Measurements from ENCODE around the gene ALDH1L2. TPM values are rescaled to one million over a fixed set of nuclear protein-coding genes. Genes with fewer than 3 reads are reported as not detected.

Gene ALDH1L2
- total and polyA plus RNA-seq, 4 donors: 0.03 to 0.25 (median 0.15) TPM

DNA sequence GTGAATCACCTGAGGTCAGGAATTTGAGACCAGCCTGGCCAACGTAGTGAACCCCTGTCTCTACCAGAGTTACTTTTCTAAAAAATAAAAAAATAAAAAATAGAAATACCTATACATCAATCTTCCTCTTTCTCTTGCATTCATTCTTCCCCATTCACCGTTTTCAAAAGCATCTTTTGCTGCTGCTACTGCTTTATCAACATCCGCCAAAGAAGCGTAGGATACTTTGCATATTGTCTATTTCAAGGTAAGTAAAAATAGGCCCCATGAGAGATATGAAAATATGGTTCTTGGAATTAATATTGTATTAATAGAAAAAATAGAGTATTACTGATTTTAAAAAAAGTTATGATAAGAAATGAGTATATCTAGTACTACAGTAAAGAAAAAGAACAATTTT, 32.3 kb downstream of the ALDH1L2 start:
- DNase-seq (ENCODE audit: low spot score): no peak
- Histone ChIP-seq H3K9me3 (ENCODE audit: control insufficient read depth in 4 of 4, low read length in 3 of 4) (peaks cover 0 to 3% (median under 1%) of the 10 kb centered on the region in 4 donors), H3K36me3 (ENCODE audit: control insufficient read depth in 4 of 4, insufficient read depth in 3 of 4, low read depth in 1 of 4, low read length in 3 of 4) (no peaks in the 10 kb centered on the region), H3K4me3 (ENCODE audit: low read depth in 1 of 3, low read length in 3 of 3) (no peak overlapping the region), H3K9ac (ENCODE audit: low read depth in 1 of 2, low read length in 2 of 2) (no peak overlapping the region), H3K27me3 (ENCODE audit: control insufficient read depth in 4 of 4, insufficient read depth in 4 of 4, low read length in 3 of 4) (no peaks in the 10 kb centered on the region), H3K27ac (ENCODE audit: low read depth in 1 of 2, low read length in 2 of 2) (no peak overlapping the region), H3K4me1 (ENCODE audit: control insufficient read depth in 4 of 4, insufficient read depth in 4 of 4, low read length in 3 of 4) (peaks cover 0 to 8% (median 1%) of the 10 kb centered on the region in 4 donors)
- TF ChIP-seq RXRA (IDR thresholded peaks at IDR 0.05) (no peak), HNF4A (conservative IDR thresholded peaks at IDR 0.05) (no peak), RAD21 (IDR thresholded peaks at IDR 0.05) (no peak), FOXA1 (IDR thresholded peaks at IDR 0.05) (no peak), EGR1 (IDR thresholded peaks at IDR 0.05; ENCODE audit: low read depth in 2 of 2) (no peak), HNF4G (IDR thresholded peaks at IDR 0.05) (no peak), SP1 (IDR thresholded peaks at IDR 0.05) (no peak), GABPA (IDR thresholded peaks at IDR 0.05 in 1 of 2, conservative IDR thresholded peaks at IDR 0.05 in 1 of 2) (no peak), JUND (IDR thresholded peaks at IDR 0.05) (no peak), FOXA2 (IDR thresholded peaks at IDR 0.05) (no peak), TAF1 (conservative IDR thresholded peaks at IDR 0.05) (no peak), NR2F2 (IDR thresholded peaks at IDR 0.05) (no peak), YY1 (IDR thresholded peaks at IDR 0.05) (no peak)
- TF ChIP-seq, protein P1, sequence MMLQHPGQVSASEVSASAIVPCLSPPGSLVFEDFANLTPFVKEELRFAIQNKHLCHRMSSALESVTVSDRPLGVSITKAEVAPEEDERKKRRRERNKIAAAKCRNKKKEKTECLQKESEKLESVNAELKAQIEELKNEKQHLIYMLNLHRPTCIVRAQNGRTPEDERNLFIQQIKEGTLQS (IDR thresholded peaks at IDR 0.05): no peak
- TF ChIP-seq, protein P2, sequence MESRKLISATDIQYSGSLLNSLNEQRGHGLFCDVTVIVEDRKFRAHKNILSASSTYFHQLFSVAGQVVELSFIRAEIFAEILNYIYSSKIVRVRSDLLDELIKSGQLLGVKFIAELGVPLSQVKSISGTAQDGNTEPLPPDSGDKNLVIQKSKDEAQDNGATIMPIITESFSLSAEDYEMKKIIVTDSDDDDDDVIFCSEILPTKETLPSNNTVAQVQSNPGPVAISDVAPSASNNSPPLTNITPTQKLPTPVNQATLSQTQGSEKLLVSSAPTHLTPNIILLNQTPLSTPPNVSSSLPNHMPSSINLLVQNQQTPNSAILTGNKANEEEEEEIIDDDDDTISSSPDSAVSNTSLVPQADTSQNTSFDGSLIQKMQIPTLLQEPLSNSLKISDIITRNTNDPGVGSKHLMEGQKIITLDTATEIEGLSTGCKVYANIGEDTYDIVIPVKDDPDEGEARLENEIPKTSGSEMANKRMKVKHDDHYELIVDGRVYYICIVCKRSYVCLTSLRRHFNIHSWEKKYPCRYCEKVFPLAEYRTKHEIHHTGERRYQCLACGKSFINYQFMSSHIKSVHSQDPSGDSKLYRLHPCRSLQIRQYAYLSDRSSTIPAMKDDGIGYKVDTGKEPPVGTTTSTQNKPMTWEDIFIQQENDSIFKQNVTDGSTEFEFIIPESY (IDR thresholded peaks at IDR 0.05): no peak
- TF ChIP-seq, protein P3, sequence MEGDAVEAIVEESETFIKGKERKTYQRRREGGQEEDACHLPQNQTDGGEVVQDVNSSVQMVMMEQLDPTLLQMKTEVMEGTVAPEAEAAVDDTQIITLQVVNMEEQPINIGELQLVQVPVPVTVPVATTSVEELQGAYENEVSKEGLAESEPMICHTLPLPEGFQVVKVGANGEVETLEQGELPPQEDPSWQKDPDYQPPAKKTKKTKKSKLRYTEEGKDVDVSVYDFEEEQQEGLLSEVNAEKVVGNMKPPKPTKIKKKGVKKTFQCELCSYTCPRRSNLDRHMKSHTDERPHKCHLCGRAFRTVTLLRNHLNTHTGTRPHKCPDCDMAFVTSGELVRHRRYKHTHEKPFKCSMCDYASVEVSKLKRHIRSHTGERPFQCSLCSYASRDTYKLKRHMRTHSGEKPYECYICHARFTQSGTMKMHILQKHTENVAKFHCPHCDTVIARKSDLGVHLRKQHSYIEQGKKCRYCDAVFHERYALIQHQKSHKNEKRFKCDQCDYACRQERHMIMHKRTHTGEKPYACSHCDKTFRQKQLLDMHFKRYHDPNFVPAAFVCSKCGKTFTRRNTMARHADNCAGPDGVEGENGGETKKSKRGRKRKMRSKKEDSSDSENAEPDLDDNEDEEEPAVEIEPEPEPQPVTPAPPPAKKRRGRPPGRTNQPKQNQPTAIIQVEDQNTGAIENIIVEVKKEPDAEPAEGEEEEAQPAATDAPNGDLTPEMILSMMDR (IDR thresholded peaks at IDR 0.05; ENCODE audit: low read depth, low read length, missing input control): no peak
- TF ChIP-seq, protein P4, sequence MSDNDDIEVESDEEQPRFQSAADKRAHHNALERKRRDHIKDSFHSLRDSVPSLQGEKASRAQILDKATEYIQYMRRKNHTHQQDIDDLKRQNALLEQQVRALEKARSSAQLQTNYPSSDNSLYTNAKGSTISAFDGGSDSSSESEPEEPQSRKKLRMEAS (IDR thresholded peaks at IDR 0.05): no peak
- TF ChIP-seq, protein P5, sequence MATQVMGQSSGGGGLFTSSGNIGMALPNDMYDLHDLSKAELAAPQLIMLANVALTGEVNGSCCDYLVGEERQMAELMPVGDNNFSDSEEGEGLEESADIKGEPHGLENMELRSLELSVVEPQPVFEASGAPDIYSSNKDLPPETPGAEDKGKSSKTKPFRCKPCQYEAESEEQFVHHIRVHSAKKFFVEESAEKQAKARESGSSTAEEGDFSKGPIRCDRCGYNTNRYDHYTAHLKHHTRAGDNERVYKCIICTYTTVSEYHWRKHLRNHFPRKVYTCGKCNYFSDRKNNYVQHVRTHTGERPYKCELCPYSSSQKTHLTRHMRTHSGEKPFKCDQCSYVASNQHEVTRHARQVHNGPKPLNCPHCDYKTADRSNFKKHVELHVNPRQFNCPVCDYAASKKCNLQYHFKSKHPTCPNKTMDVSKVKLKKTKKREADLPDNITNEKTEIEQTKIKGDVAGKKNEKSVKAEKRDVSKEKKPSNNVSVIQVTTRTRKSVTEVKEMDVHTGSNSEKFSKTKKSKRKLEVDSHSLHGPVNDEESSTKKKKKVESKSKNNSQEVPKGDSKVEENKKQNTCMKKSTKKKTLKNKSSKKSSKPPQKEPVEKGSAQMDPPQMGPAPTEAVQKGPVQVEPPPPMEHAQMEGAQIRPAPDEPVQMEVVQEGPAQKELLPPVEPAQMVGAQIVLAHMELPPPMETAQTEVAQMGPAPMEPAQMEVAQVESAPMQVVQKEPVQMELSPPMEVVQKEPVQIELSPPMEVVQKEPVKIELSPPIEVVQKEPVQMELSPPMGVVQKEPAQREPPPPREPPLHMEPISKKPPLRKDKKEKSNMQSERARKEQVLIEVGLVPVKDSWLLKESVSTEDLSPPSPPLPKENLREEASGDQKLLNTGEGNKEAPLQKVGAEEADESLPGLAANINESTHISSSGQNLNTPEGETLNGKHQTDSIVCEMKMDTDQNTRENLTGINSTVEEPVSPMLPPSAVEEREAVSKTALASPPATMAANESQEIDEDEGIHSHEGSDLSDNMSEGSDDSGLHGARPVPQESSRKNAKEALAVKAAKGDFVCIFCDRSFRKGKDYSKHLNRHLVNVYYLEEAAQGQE (IDR thresholded peaks at IDR 0.05): no peak
- WGBS: 89% methylated on average over 4 of the region's 4 CpGs
